B cell (primary cell): ENCODE measurements around the gene RAB22A. TPM values are rescaled to one million over a fixed set of nuclear protein-coding genes. Genes with fewer than 3 reads are reported as not detected.
"Not testable (repeated sequence)": the region's sequence is repeated elsewhere in the genome, so short reads cannot be mapped to it uniquely, and the experiment has no call there.

Experiments
- ATAC-seq: fragments of 200-7000 bp; cut with Tn5 transposase; one replicate; pipeline ENCODE4 v1.10.0; 2021; ENCODE audit warnings: low read depth, mild to moderate bottlenecking, moderate number of reproducible peaks, moderate library complexity
- CTCF ChIA-PET: fragments of 350-600 bp; sonication (Branson Sonifier 250); formaldehyde crosslinking; loops from one replicate; lab custom pipeline; 2021; ENCODE audit warnings: antibody characterized with exemption, inconsistent platforms; lab: Charles Lee
- POLR2A ChIA-PET: fragments of 350-600 bp; sonication (Branson Sonifier 250); formaldehyde crosslinking; loops from one replicate; lab custom pipeline; 2021; ENCODE audit warnings: antibody characterized with exemption; lab: Charles Lee
- DNase-seq: peaks from one replicate; pipeline ENCODE4 v3.0.0; 2013
- H2AFZ ChIP-seq: 2 replicates; pipeline ENCODE4 v1.6.1; 2012; ENCODE audit warnings: mild to moderate bottlenecking, low read depth, low read length; ENCODE audit not compliant: insufficient read depth, poor library complexity, severe bottlenecking
- H3K27ac ChIP-seq, 2 donors: 1 replicate in 1 of 2; 2 replicates in 1 of 2; pipeline ENCODE4 v1.5.1; 2012 to 2013; ENCODE audit warnings: low read length in 2 of 2, mild to moderate bottlenecking in 2 of 2, moderate library complexity in 1 of 2
- H3K27me3 ChIP-seq, 4 experiments: fragments of 200-600 bp in 1 of 4; sonication (generic) in 1 of 4; replicated peaks in 1 of 4; 1 replicate in 2 of 4; 2 replicates in 2 of 4; pipeline versions ENCODE4 v1.6.1 to v1.7.0; 2013 to 2016; ENCODE audit warnings: low read length in 3 of 4, mild to moderate bottlenecking in 2 of 4, mixed read lengths in 1 of 4, moderate library complexity in 1 of 4; ENCODE audit not compliant: insufficient read depth in 4 of 4, control insufficient read depth in 3 of 4; ENCODE audit errors: control extremely low read depth in 1 of 4
- H3K36me3 ChIP-seq, 2 experiments: replicated peaks in 1 of 2; 1 replicate in 1 of 2; 2 replicates in 1 of 2; pipeline versions ENCODE4 v1.6.1 to v1.7.1; 2013; ENCODE audit warnings: low read length in 1 of 2; ENCODE audit not compliant: insufficient read depth in 2 of 2, control insufficient read depth in 1 of 2; ENCODE audit errors: control extremely low read depth in 1 of 2, extremely low read depth in 1 of 2
- H3K4me1 ChIP-seq, 2 donors: fragments of 200-600 bp in 1 of 2; sonication (generic) in 1 of 2; 1 replicate in 1 of 2; 2 replicates in 1 of 2; pipeline versions ENCODE4 v1.5.1 to v1.6.1; 2013 to 2017; ENCODE audit warnings: low read length in 2 of 2; ENCODE audit not compliant: control insufficient read depth in 2 of 2, insufficient read depth in 2 of 2
- H3K4me2 ChIP-seq: replicated peaks from 2 replicates; pipeline ENCODE3; 2012; ENCODE audit warnings: mild to moderate bottlenecking, low read depth, low read length; ENCODE audit not compliant: poor library complexity, severe bottlenecking
- H3K4me3 ChIP-seq, 5 experiments: fragments of 200-600 bp in 1 of 5; sonication (generic) in 1 of 5; 1 replicate in 3 of 5; 2 replicates in 2 of 5; pipeline versions ENCODE4 v1.5.1 to v1.7.0; 2011 to 2016; ENCODE audit warnings: low read length in 4 of 5, mild to moderate bottlenecking in 4 of 5, low read depth in 2 of 5, control low read depth in 1 of 5, moderate library complexity in 1 of 5; ENCODE audit not compliant: insufficient read depth in 1 of 5; ENCODE audit errors: control extremely low read depth in 1 of 5, extremely low read depth in 1 of 5
- H3K79me2 ChIP-seq: fragments of 200-600 bp; sonication (generic); one replicate; pipeline ENCODE4 v1.6.0; 2016; ENCODE audit warnings: low read length; ENCODE audit not compliant: control insufficient read depth, insufficient read depth
- H3K9ac ChIP-seq: fragments of 200-600 bp; sonication (generic); 2 replicates; pipeline ENCODE4 v1.6.1; 2017; ENCODE audit warnings: mild to moderate bottlenecking, low read length, moderate library complexity
- H3K9me3 ChIP-seq, 3 donors: one replicate each; pipeline versions ENCODE4 v1.6.1 to v1.7.1; 2013; ENCODE audit warnings: low read length in 2 of 3; ENCODE audit not compliant: control insufficient read depth in 2 of 3, insufficient read depth in 1 of 3; ENCODE audit errors: control extremely low read depth in 1 of 3
- H4K20me1 ChIP-seq: 2 replicates; pipeline ENCODE4 v1.6.0; 2012; ENCODE audit warnings: mild to moderate bottlenecking, low read length; ENCODE audit not compliant: insufficient read depth, control insufficient read depth, poor library complexity, severe bottlenecking
- H3K27ac Mint-ChIP-seq: one replicate; pipeline ENCODE4 v1.8.0; 2021; ENCODE audit warnings: mixed read lengths
- H3K27me3 Mint-ChIP-seq: one replicate; pipeline ENCODE4 v1.8.0; 2021; ENCODE audit warnings: mixed read lengths
- H3K4me1 Mint-ChIP-seq: one replicate; pipeline ENCODE4 v1.8.0; 2021; ENCODE audit warnings: mixed read lengths
- H3K4me3 Mint-ChIP-seq: one replicate; pipeline ENCODE4 v1.8.0; 2021; ENCODE audit warnings: mixed read lengths
- H3K9me3 Mint-ChIP-seq: one replicate; pipeline ENCODE4 v1.8.0; 2022; ENCODE audit warnings: mixed read lengths; ENCODE audit not compliant: insufficient read depth
- EZH2 ChIP-seq: IDR thresholded peaks from 2 replicates; pipeline ENCODE4 v1.6.1; 2012; ENCODE audit warnings: borderline replicate concordance, low read depth, mild to moderate bottlenecking, moderate library complexity, low read length; ENCODE audit not compliant: insufficient read depth, poor library complexity, severe bottlenecking
- WGBS: methylation state at CpG from one replicate; pipeline ENCODE4 v1.1.5; 2013; ENCODE audit warnings: missing lambda C conversion rate; ENCODE audit not compliant: insufficient coverage; 5-methylcytosine and 5-hydroxymethylcytosine counted together
- intact Hi-C: fragments of 100-400 bp; cut with micrococcal nuclease; formaldehyde crosslinking; loops from one replicate; pipeline ENCODE4 v1.10.0; 2022
- polyA plus RNA-seq: library from polyadenylated mRNA; depleted of rRNA; stranded (reverse); fragments of >200 nt; gene quantifications from 2 replicates; pipeline ENCODE4 v1.2.3, GENCODE V29; 2012
- total RNA-seq, 2 donors: library from RNA; stranded (reverse); fragments of 120-200 nt in 1 of 2; gene quantifications; 1 replicate in 1 of 2; 2 replicates in 1 of 2; pipeline versions ENCODE4 v1.2.3 to v1.2.4, GENCODE V29; 2013 to 2022
- TF ChIP-seq, protein P1 (sequence below): fragments of 200-600 bp; IDR thresholded peaks from one replicate; pipeline ENCODE4 v1.8.0; 2022; ENCODE audit warnings: antibody characterized with exemption, mild to moderate bottlenecking

The RAB22A gene
- total and polyA plus RNA-seq, 2 donors (not counting 1 experiment from before 2014, with no cell fraction given): 7.5 to 21.1 TPM

DNA sequence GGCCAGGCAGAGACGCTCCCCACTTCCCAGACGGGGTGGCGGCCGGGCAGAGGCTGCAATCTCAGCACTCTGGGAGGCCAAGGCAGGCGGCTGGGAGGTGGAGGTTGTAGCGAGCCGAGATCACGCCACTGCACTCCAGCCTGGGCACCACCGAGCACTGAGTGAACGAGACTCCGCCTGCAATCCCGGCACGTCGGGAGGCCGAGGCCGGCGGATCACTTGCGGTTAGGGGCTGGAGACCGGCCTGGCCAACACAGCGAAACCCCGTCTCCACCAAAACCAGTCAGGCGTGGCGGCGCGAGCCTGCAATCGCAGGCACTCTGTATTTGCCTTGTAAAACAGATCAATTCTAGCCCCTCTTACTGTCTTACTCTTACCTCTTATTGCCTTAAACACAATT is 105.3 kb downstream of the RAB22A start:
- H3K27ac Mint-ChIP-seq, H3K27me3 Mint-ChIP-seq, DNase-seq, H3K9me3 ChIP-seq, H3K4me2 ChIP-seq, H3K4me1 ChIP-seq, H3K27me3 ChIP-seq, POLR2A ChIA-PET, H3K9me3 Mint-ChIP-seq, H3K9ac ChIP-seq, H3K27ac ChIP-seq, CTCF ChIA-PET, intact Hi-C loops, H2AFZ ChIP-seq, ATAC-seq, H3K4me3 ChIP-seq, H3K4me3 Mint-ChIP-seq: not testable (repeated sequence)
- H3K36me3 ChIP-seq: peaks cover 5 to 11% of the 10 kb centered on the region in 2 experiments
- H4K20me1 ChIP-seq: peaks cover 53% of the 10 kb centered on the region
- WGBS: no CpG with 5 or more reads among the region's 26 CpGs
- H3K79me2 ChIP-seq: peaks cover 69% of the 10 kb centered on the region
- H3K4me1 Mint-ChIP-seq: peaks cover 29% of the 10 kb centered on the region

DNA sequence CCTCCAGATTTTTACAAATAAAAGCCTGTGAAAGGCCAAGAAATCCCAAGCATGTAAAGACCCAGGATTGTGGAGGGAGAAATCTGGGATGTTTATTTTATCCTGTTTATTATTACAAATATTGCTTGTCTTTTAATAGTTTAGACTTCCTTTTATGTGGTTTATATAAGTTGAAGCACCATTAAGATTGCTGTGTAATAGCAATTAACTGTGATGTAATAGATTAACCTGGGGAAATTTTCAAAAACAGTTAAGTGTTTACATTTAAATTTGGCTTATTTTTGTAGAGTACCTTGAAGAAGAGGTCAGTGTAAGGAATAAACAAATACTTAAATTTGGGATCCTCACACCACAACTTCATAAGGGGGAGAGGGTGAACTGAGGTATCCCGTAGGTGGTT is 106.5 kb downstream of the RAB22A start:
- TF ChIP-seq, protein P1, sequence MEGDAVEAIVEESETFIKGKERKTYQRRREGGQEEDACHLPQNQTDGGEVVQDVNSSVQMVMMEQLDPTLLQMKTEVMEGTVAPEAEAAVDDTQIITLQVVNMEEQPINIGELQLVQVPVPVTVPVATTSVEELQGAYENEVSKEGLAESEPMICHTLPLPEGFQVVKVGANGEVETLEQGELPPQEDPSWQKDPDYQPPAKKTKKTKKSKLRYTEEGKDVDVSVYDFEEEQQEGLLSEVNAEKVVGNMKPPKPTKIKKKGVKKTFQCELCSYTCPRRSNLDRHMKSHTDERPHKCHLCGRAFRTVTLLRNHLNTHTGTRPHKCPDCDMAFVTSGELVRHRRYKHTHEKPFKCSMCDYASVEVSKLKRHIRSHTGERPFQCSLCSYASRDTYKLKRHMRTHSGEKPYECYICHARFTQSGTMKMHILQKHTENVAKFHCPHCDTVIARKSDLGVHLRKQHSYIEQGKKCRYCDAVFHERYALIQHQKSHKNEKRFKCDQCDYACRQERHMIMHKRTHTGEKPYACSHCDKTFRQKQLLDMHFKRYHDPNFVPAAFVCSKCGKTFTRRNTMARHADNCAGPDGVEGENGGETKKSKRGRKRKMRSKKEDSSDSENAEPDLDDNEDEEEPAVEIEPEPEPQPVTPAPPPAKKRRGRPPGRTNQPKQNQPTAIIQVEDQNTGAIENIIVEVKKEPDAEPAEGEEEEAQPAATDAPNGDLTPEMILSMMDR: no peak
- no peak for TF ChIP-seq EZH2
- H3K9ac ChIP-seq: no peak overlapping the region
- Mint-ChIP-seq H3K4me3 (no peak overlapping the region), H3K27me3 (no peaks in the 10 kb centered on the region), H3K9me3 (no peaks in the 10 kb centered on the region), H3K4me1 (peaks cover 20% of the 10 kb centered on the region), H3K27ac (no peak overlapping the region)
- peaks cover 6 to 7% of the 10 kb centered on the region in 2 donors for H3K4me1 ChIP-seq
- H4K20me1 ChIP-seq: peaks cover 46% of the 10 kb centered on the region
- CTCF ChIA-PET: no interaction called here
- H3K36me3 ChIP-seq: peaks cover 5 to 20% of the 10 kb centered on the region in 2 experiments
- DNase-seq: no peak
- POLR2A ChIA-PET: no interaction called here
- no peak overlapping the region for H3K4me3 ChIP-seq
- no peak overlapping the region for H3K27ac ChIP-seq
- peaks cover 67% of the 10 kb centered on the region for H3K79me2 ChIP-seq
- H3K27me3 ChIP-seq: no peaks in the 10 kb centered on the region
- no CpG with 5 or more reads among the region's 1 CpG for WGBS
- H3K9me3 ChIP-seq: peaks cover 0 to 5% (median 0%) of the 10 kb centered on the region in 3 donors
- no peak overlapping the region for H3K4me2 ChIP-seq
- intact Hi-C loops: no loop called here
- ATAC-seq: no peak
- no peak overlapping the region for H2AFZ ChIP-seq
